CD14-positive monocyte (primary cell): ENCODE results near the gene UNC5C. TPM values are rescaled to one million over a fixed set of nuclear protein-coding genes. Genes with fewer than 3 reads are reported as not detected.

ENCODE experiments used
- DNase-seq, 3 donors: peaks; one replicate each; pipeline ENCODE4 v3.0.0-alpha.2; 2011 to 2022
- H2AFZ ChIP-seq: 2 replicates; pipeline ENCODE4 v1.6.0; 2012; ENCODE audit warnings: mild to moderate bottlenecking, low read depth, low read length, inconsistent platforms; ENCODE audit not compliant: insufficient read depth, poor library complexity, severe bottlenecking
- H3K27ac ChIP-seq, 2 donors: 1 replicate in 1 of 2; 2 replicates in 1 of 2; pipeline ENCODE4 v1.5.1; 2012 to 2013; ENCODE audit warnings: low read length in 2 of 2, control low read depth in 1 of 2, inconsistent platforms in 1 of 2, low read depth in 1 of 2, mild to moderate bottlenecking in 1 of 2
- H3K27me3 ChIP-seq, 2 donors: one replicate each; pipeline versions ENCODE4 v1.6.0 to v1.6.1; 2011 to 2013; ENCODE audit warnings: low read length in 2 of 2; ENCODE audit not compliant: control insufficient read depth in 2 of 2, insufficient read depth in 2 of 2
- H3K36me3 ChIP-seq, 2 donors: replicated peaks in 1 of 2; 1 replicate in 1 of 2; 2 replicates in 1 of 2; pipeline versions ENCODE4 v1.5.1 to v1.6.1; 2012 to 2013; ENCODE audit warnings: low read length in 2 of 2, control low read depth in 1 of 2, inconsistent platforms in 1 of 2, mild to moderate bottlenecking in 1 of 2; ENCODE audit not compliant: insufficient read depth in 2 of 2, control insufficient read depth in 1 of 2
- H3K4me1 ChIP-seq, 2 donors: 1 replicate in 1 of 2; 2 replicates in 1 of 2; pipeline versions ENCODE4 v1.5.1 to v1.6.1; 2012 to 2013; ENCODE audit warnings: low read length in 2 of 2, control low read depth in 1 of 2, inconsistent platforms in 1 of 2, mild to moderate bottlenecking in 1 of 2, moderate library complexity in 1 of 2; ENCODE audit not compliant: insufficient read depth in 2 of 2, control insufficient read depth in 1 of 2
- H3K4me2 ChIP-seq: replicated peaks from 2 replicates; pipeline ENCODE3; 2012; ENCODE audit warnings: low read length, moderate library complexity, mild to moderate bottlenecking; ENCODE audit not compliant: poor library complexity, severe bottlenecking; ENCODE audit errors: extremely low read depth
- H3K4me3 ChIP-seq, 3 experiments: fragments of 200-600 bp in 1 of 3; sonication (generic) in 1 of 3; replicated peaks in 1 of 3; 1 replicate in 2 of 3; 2 replicates in 1 of 3; pipeline ENCODE4 v1.5.1; 2011 to 2013; ENCODE audit warnings: low read length in 3 of 3, mild to moderate bottlenecking in 3 of 3, control low read depth in 2 of 3, low read depth in 2 of 3, inconsistent platforms in 1 of 3, moderate library complexity in 1 of 3
- H3K79me2 ChIP-seq: 2 replicates; pipeline ENCODE4 v1.6.0; 2012; ENCODE audit warnings: mild to moderate bottlenecking, control low read depth, inconsistent platforms, low read length, moderate library complexity; ENCODE audit not compliant: insufficient read depth
- H3K9ac ChIP-seq: 2 replicates; pipeline ENCODE4 v1.6.0; 2017; ENCODE audit warnings: low read length, mild to moderate bottlenecking; ENCODE audit not compliant: insufficient read depth, poor library complexity, severe bottlenecking
- H3K9me3 ChIP-seq, 2 donors: replicated peaks in 1 of 2; 1 replicate in 1 of 2; 2 replicates in 1 of 2; pipeline versions ENCODE4 v1.5.1 to v1.6.1; 2012 to 2013; ENCODE audit warnings: low read length in 2 of 2, control low read depth in 1 of 2; ENCODE audit not compliant: control insufficient read depth in 1 of 2, insufficient read depth in 1 of 2
- H4K20me1 ChIP-seq: 2 replicates; pipeline ENCODE4 v1.6.0; 2012; ENCODE audit warnings: mild to moderate bottlenecking, low read length, control low read depth, moderate library complexity; ENCODE audit not compliant: insufficient read depth
- H3K27ac Mint-ChIP-seq, 7 donors: one replicate each; pipeline ENCODE4 v1.8.0; 2020; ENCODE audit warnings: mild to moderate bottlenecking in 7 of 7, mixed read lengths in 7 of 7, moderate library complexity in 6 of 7, inconsistent platforms in 2 of 7
- H3K27me3 Mint-ChIP-seq, 3 donors: one replicate each; pipeline ENCODE4 v1.8.0; 2021 to 2022; ENCODE audit warnings: low read depth in 3 of 3, mild to moderate bottlenecking in 3 of 3, mixed read lengths in 3 of 3, moderate library complexity in 3 of 3, inconsistent platforms in 1 of 3
- H3K36me3 Mint-ChIP-seq, 2 donors: one replicate each; pipeline ENCODE4 v1.8.0; 2020; ENCODE audit warnings: mixed read lengths in 2 of 2, inconsistent platforms in 1 of 2, mild to moderate bottlenecking in 1 of 2
- H3K4me1 Mint-ChIP-seq: one replicate; pipeline ENCODE4 v1.8.0; 2020; ENCODE audit warnings: mild to moderate bottlenecking, mixed read lengths
- H3K4me3 Mint-ChIP-seq, 2 donors: one replicate each; pipeline ENCODE4 v1.8.0; 2020; ENCODE audit warnings: mild to moderate bottlenecking in 2 of 2, mixed read lengths in 2 of 2, moderate library complexity in 1 of 2
- H3K9me3 Mint-ChIP-seq, 7 donors: one replicate each; pipeline ENCODE4 v1.8.0; 2020 to 2022; ENCODE audit warnings: mixed read lengths in 7 of 7, mild to moderate bottlenecking in 6 of 7, moderate library complexity in 6 of 7, inconsistent platforms in 2 of 7
- CTCF ChIP-seq: fragments of 200-600 bp; IDR thresholded peaks from one replicate; pipeline ENCODE4 v1.8.0; 2022; ENCODE audit warnings: antibody characterized with exemption, mild to moderate bottlenecking
- WGBS: methylation state at CpG from one replicate; pipeline ENCODE4 v1.1.5; 2013; ENCODE audit warnings: missing lambda C conversion rate; ENCODE audit not compliant: insufficient coverage; 5-methylcytosine and 5-hydroxymethylcytosine counted together
- intact Hi-C, 2 donors: fragments of 100-400 bp; cut with micrococcal nuclease; formaldehyde crosslinking; loops; one replicate each; pipeline versions ENCODE4 v1.15.0 to v1.15.1; 2023
- polyA plus RNA-seq, 3 donors: library from polyadenylated mRNA; depleted of rRNA in 1 of 3; unstranded in 2 of 3; stranded (reverse) in 1 of 3; fragments of 300-500 nt in 2 of 3; fragments of >200 nt in 1 of 3; fragmentation: Illumina TruSeq in 2 of 3; gene quantifications; 1 replicate in 2 of 3; 2 replicates in 1 of 3; pipeline ENCODE4 v1.2.3, GENCODE V29; 2012 to 2021

The UNC5C gene
- polyA plus RNA-seq, 3 donors, result 0.03 TPM; not detected in 2

- Histone ChIP-seq H2AFZ (no peak overlapping the region), H3K79me2 (no peaks in the 10 kb centered on the region), H3K4me3 (no peak overlapping the region), H3K4me2 (no peak overlapping the region), H3K4me1 (no peaks in the 10 kb centered on the region), H3K27me3 (no peaks in the 10 kb centered on the region), H3K36me3 (no peaks in the 10 kb centered on the region), H3K9me3 (no peaks in the 10 kb centered on the region), H3K27ac (no peak overlapping the region), H3K9ac (no peak overlapping the region), H4K20me1 (no peaks in the 10 kb centered on the region)
- Mint-ChIP-seq H3K27ac (no peak overlapping the region), H3K36me3 (no peaks in the 10 kb centered on the region), H3K4me1 (no peaks in the 10 kb centered on the region), H3K27me3 (no peaks in the 10 kb centered on the region), H3K9me3 (peaks cover 0 to 8% (median 2%) of the 10 kb centered on the region in 7 donors), H3K4me3 (no peak overlapping the region)
- WGBS, result 78% methylated on average over 1 of the region's 3 CpGs
- no peak for TF ChIP-seq CTCF
- intact Hi-C loops, result no loop called here
- no peak for DNase-seq
Observed at GRCh38 chr4:95319169-95319568, 229.6 kb downstream of the UNC5C start.

GRCh38 chr4:95318483-95318882, 230.3 kb downstream of the UNC5C start:
- Histone ChIP-seq H3K27me3 (no peaks in the 10 kb centered on the region), H3K4me2 (no peak overlapping the region), H3K79me2 (no peaks in the 10 kb centered on the region), H3K9me3 (no peaks in the 10 kb centered on the region), H3K9ac (no peak overlapping the region), H3K4me1 (no peaks in the 10 kb centered on the region), H3K4me3 (no peak overlapping the region), H3K36me3 (no peaks in the 10 kb centered on the region), H2AFZ (no peak overlapping the region), H3K27ac (no peak overlapping the region), H4K20me1 (no peaks in the 10 kb centered on the region)
- no peak for TF ChIP-seq CTCF
- Mint-ChIP-seq H3K27ac (no peak overlapping the region), H3K36me3 (no peaks in the 10 kb centered on the region), H3K4me1 (no peaks in the 10 kb centered on the region), H3K4me3 (no peak overlapping the region), H3K9me3 (peaks cover 0 to 6% (median 2%) of the 10 kb centered on the region in 7 donors), H3K27me3 (no peaks in the 10 kb centered on the region)
- DNase-seq, result no peak
- 100% methylated on average over 1 of the region's 1 CpG for WGBS
- intact Hi-C loops, result no loop called here
